ENCODE measurements around the gene RFXANK.

DNA sequence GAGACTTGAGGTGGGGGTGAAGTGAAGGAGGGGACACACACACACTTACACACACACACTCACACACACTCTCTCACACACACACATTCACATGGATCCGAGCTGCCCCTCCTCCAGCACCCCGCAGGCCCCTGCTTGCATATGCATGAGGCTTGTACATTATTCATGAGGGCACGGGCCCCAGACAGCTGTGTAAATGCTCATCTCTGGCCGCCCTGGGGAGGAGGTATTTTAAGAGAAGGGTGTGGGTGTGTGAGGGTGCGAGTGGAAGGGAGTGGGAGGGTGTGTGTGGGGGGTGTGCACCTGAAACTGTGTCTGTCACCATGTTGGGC lies 22.1 kb downstream of the RFXANK start:
- TF ChIP-seq, protein P1, sequence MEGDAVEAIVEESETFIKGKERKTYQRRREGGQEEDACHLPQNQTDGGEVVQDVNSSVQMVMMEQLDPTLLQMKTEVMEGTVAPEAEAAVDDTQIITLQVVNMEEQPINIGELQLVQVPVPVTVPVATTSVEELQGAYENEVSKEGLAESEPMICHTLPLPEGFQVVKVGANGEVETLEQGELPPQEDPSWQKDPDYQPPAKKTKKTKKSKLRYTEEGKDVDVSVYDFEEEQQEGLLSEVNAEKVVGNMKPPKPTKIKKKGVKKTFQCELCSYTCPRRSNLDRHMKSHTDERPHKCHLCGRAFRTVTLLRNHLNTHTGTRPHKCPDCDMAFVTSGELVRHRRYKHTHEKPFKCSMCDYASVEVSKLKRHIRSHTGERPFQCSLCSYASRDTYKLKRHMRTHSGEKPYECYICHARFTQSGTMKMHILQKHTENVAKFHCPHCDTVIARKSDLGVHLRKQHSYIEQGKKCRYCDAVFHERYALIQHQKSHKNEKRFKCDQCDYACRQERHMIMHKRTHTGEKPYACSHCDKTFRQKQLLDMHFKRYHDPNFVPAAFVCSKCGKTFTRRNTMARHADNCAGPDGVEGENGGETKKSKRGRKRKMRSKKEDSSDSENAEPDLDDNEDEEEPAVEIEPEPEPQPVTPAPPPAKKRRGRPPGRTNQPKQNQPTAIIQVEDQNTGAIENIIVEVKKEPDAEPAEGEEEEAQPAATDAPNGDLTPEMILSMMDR (IDR thresholded peaks at IDR 0.05) = no peak
- no peak for TF ChIP-seq POLR2A (IDR thresholded peaks at IDR 0.05)

Measured in vagina (tissue), 2 donors.